GM10248 (cell line): ENCODE measurements around the gene KLHDC10.

ENCODE experiments used
- CTCF ChIA-PET: fragments of 300-600 bp; sonication (Branson Sonifier 250); formaldehyde crosslinking; extraction: SDS; loops from one replicate; lab custom pipeline; 2021; ENCODE audit warnings: antibody characterized with exemption; lab: Yijun Ruan, JAX
- POLR2A ChIA-PET: fragments of 350-650 bp; sonication (Branson Sonifier 250); formaldehyde crosslinking; extraction: SDS; loops from one replicate; lab custom pipeline; 2020; ENCODE audit warnings: antibody characterized with exemption; lab: Yijun Ruan, JAX
- DNase-seq: peaks from one replicate; pipeline ENCODE4 v3.0.0; 2012; ENCODE audit errors: extremely low spot score
- CTCF ChIP-seq: IDR thresholded peaks from 2 replicates; pipeline ENCODE4 v1.5.1; 2012; ENCODE audit warnings: mild to moderate bottlenecking, low read depth; ENCODE audit errors: extremely low read depth, missing control alignments, control extremely low read depth

KLHDC10 gene

GRCh38 chr7:130141884-130142653 is 71.7 kb downstream of the KLHDC10 start:
- TF ChIP-seq CTCF: no peak
- ChIA-PET POLR2A (no interaction called here), CTCF (interaction anchor here (1.9 kb wide), 1 partner anchor 70 kb away, joined by 6 read pairs; no protein-coding TSS in a partner anchor)
- DNase-seq: no peak

DNA sequence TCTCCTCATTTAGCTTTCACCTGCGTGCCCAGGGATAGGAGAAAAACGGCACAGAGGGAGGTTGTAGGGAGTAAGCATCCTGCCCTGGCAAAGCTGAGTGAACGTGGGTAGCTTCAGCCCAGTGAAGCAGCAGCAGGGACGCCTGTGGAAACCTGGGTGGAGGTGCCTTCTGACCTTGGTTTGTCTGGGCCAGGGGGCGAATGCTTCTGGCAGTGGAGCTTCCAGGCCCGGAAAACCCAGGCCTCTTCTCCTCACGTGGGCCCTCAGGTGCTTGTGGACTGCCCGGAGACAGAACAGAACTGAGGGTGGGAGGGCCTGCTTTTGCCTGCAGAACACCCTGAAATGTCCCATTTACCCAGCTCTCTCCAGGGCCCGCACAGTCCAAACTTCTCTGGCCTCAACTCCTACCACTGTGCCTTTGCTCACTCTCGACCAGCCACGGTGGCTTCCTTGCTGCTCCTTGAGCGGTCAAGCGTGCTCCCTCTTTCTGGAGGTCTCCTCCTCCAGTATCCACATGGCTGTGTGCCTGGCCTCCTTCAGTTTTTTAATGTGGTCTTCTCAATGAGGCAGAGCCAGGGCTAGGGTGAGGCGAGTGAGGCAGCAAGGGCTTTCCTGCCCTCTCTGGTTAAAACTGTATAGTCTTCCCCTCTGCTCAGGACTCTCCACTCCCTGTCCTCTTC is 72.5 kb downstream of the KLHDC10 start:
- DNase-seq: no peak
- no peak for TF ChIP-seq CTCF
- POLR2A ChIA-PET: no interaction called here
- CTCF ChIA-PET: interaction anchor here (1.9 kb wide), 1 partner anchor 71 kb away, joined by 6 read pairs; no protein-coding TSS in a partner anchor

DNA sequence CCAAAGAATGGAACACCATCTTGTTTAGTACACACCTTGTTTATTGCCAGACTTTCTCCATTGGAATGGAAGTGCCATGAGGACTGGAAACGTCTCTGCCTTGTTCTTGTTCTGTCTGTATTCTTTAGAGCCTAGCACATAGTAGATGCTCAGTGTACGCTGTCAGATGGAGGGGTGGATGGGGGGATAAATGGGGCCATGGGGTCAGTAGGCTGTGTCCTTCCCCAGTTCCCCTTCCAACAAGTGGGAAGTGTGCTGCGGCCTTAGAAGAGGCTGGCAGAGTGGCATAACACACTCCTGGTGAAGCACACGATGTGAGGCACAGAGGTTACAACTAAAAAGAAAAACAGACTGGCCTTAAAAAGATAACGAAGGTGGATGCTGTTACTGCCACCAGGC is 73.0 kb downstream of the KLHDC10 start:
- DNase-seq: no peak
- ChIA-PET CTCF (no interaction called here), POLR2A (no interaction called here)

DNA sequence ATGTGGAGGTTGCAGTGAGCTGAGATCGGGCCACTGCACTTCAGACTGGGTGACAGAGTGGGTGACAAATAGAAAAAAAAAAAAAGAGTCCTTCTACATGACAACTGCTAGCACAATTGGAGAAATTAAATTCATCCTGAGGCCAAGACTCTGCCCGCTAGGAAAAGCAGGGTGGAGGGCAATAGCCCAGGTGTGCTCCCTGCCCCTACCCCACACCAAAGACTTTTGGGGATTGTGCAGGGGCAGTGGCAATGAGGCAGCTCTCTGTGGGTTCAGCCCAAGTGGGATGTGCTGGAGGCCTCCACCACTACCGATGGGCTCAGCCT is 73.6 kb downstream of the KLHDC10 start:
- no peak for TF ChIP-seq CTCF
- ChIA-PET POLR2A (no interaction called here), CTCF (interaction anchor here (1.9 kb wide), 1 partner anchor 33 kb away, joined by 5 read pairs; no protein-coding TSS in a partner anchor)
- DNase-seq: no peak

More for the DNA sequence above, 73.0 kb downstream of the KLHDC10 start:
- TF ChIP-seq CTCF: no peak

DNA sequence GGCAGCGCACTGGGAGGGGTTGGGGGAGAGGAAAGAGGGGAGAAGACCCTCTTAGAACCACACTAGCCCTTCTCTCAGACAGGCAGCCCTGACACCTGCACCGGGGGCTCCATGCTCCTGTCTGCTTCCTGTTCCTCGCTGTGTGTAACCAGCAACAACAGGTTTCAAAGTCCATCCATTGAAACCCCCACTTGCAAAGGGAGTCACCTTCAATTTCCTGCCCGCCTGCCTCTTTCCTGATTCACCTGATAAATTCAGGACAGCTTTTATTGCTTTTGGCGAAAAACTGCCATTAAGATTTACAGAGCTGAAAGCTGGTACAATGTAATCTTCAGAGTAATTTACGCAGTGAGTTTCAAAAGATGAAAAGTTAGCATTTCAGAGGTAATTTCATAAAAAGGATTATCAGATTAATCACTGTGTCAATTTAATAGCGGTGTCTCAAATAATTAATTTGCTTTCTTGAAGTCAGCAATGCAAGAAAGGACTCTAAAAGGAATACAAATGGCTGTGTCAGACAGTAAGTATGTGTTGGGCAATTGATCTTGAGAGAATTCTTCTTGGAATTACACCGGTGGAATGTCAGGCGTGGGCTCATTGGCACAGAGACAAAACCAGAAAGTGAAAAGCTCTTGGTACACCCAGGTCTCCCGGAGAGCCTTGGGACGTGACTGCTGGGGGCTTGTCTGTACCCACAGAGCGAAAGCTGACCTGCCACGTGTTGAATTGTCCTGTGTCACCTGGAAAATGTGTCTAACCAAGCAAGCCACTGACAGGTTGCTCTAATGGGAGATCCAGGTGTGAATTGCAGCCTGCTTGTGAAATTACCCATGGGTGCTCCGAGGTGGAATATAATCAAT is 74.2 kb downstream of the KLHDC10 start:
- no peak for TF ChIP-seq CTCF
- no peak for DNase-seq
- ChIA-PET POLR2A (no interaction called here), CTCF (interaction anchor here (1.9 kb wide), 1 partner anchor 33 kb away, joined by 5 read pairs; no protein-coding TSS in a partner anchor)
